ENCODE results near the gene KRTAP4-1.

DNA sequence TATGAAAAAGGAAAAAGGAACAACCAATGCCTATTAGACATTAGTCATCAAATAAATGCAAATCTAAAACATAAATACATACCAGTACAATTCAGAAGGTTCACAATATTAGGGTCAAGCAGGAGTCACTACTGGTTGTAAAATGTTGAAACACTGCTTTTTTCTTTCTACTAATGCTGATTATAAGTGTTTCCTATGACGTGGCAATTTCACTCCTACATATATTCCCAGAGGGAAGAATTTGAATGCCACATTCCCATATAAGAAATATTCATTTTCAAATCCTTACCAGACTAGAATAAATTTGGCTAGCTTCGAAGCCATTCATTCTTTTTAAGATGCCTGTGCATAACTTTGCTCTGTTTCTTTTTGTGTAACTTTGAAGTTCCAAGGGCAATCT is 39.1 kb upstream of the KRTAP4-1 start:
- TF ChIP-seq, protein P1, sequence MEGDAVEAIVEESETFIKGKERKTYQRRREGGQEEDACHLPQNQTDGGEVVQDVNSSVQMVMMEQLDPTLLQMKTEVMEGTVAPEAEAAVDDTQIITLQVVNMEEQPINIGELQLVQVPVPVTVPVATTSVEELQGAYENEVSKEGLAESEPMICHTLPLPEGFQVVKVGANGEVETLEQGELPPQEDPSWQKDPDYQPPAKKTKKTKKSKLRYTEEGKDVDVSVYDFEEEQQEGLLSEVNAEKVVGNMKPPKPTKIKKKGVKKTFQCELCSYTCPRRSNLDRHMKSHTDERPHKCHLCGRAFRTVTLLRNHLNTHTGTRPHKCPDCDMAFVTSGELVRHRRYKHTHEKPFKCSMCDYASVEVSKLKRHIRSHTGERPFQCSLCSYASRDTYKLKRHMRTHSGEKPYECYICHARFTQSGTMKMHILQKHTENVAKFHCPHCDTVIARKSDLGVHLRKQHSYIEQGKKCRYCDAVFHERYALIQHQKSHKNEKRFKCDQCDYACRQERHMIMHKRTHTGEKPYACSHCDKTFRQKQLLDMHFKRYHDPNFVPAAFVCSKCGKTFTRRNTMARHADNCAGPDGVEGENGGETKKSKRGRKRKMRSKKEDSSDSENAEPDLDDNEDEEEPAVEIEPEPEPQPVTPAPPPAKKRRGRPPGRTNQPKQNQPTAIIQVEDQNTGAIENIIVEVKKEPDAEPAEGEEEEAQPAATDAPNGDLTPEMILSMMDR (IDR thresholded peaks at IDR 0.05 in 8 of 11, conservative IDR thresholded peaks at IDR 0.05 in 3 of 11): no peak
- no peak for TF ChIP-seq POLR2AphosphoS5 (IDR thresholded peaks at IDR 0.05)
